Stimulated activated CD8-positive, alpha-beta memory T cell treated with anti-CD3 and anti-CD28 coated beads, Interleukin-15, amount 100 ng/mL, for 48 hours (primary cell): ENCODE data around the gene DENND4A.
"Not testable (repeated sequence)": the region's sequence is repeated elsewhere in the genome, so short reads cannot be mapped to it uniquely, and the experiment has no call there.

Experiments
- DNase-seq, 2 donors: peaks; one replicate each; pipeline ENCODE4 v3.0.0-alpha.2; 2020; ENCODE audit warnings: low read depth in 2 of 2

The DENND4A gene

GRCh38 chr15:65818927-65819562, 27.0 kb upstream of the DENND4A start:
- DNase-seq = no peak

GRCh38 chr15:65816441-65816840, 24.3 kb upstream of the DENND4A start:
- DNase-seq = peak; percentile 46 to 47

GRCh38 chr15:65816008-65816407, 23.9 kb upstream of the DENND4A start:
- DNase-seq = not testable (repeated sequence)

GRCh38 chr15:65814271-65814670, 22.2 kb upstream of the DENND4A start:
- DNase-seq = not testable (repeated sequence)

- DNase-seq = no peak
Measured at GRCh38 chr15:65812916-65813315, 20.8 kb upstream of the DENND4A start.

- no peak for DNase-seq
Measured at GRCh38 chr15:65812467-65812866, 20.4 kb upstream of the DENND4A start.

- no peak for DNase-seq
Measured at GRCh38 chr15:65811835-65812234, 19.7 kb upstream of the DENND4A start.

- DNase-seq = not testable (repeated sequence)
Measured at GRCh38 chr15:65811011-65811733, 19.1 kb upstream of the DENND4A start.

GRCh38 chr15:65806397-65806796, 14.3 kb upstream of the DENND4A start:
- DNase-seq = no peak

GRCh38 chr15:65805019-65805745, 13.1 kb upstream of the DENND4A start:
- DNase-seq = no peak

GRCh38 chr15:65804252-65804931, 12.3 kb upstream of the DENND4A start:
- no peak for DNase-seq

GRCh38 chr15:65801229-65801805, 9.2 kb upstream of the DENND4A start:
- DNase-seq = no peak

GRCh38 chr15:65796610-65797078, 4.6 kb upstream of the DENND4A start:
- no peak for DNase-seq

GRCh38 chr15:65795663-65796216, 3.6 kb upstream of the DENND4A start:
- no peak for DNase-seq

- DNase-seq = no peak
Measured at GRCh38 chr15:65793818-65794104, 1.7 kb upstream of the DENND4A start.

- no peak for DNase-seq
Measured at GRCh38 chr15:65792988-65793817, 1.1 kb upstream of the DENND4A start.

GRCh38 chr15:65791335-65792137, 557 bp downstream of the DENND4A start:
- DNase-seq = peak in 1 of 2 donors; percentile 47

GRCh38 chr15:65790694-65791334, 1.3 kb downstream of the DENND4A start:
- DNase-seq = no peak

- no peak for DNase-seq
Measured at GRCh38 chr15:65789759-65790425, 2.2 kb downstream of the DENND4A start.
